Activated CD4-positive, alpha-beta T cell treated with anti-CD3 and anti-CD28 coated beads, Interleukin-2, amount 10 ng/mL, durations not matched to agents 24 days and 14 days (primary cell): ENCODE data around the gene EIF3D. TPM values are rescaled to one million over a fixed set of nuclear protein-coding genes. Genes with fewer than 3 reads are reported as not detected.
A peak's percentile ranks its signal among the peaks of the same experiment; 100 is the strongest.

ENCODE experiments used
- DNase-seq: peaks from one replicate; pipeline ENCODE4 v3.0.0; 2022
- H3K27ac Mint-ChIP-seq: one replicate; pipeline ENCODE4 v1.8.0; 2022; ENCODE audit warnings: mild to moderate bottlenecking, mixed read lengths
- H3K27me3 Mint-ChIP-seq: one replicate; pipeline ENCODE4 v1.8.0; 2022; ENCODE audit warnings: mixed read lengths
- H3K36me3 Mint-ChIP-seq: one replicate; pipeline ENCODE4 v1.8.0; 2022; ENCODE audit warnings: low read depth, mild to moderate bottlenecking, mixed read lengths
- H3K4me1 Mint-ChIP-seq: one replicate; pipeline ENCODE4 v1.8.0; 2021; ENCODE audit warnings: mixed read lengths
- H3K4me3 Mint-ChIP-seq: one replicate; pipeline ENCODE4 v1.8.0; 2022; ENCODE audit warnings: mild to moderate bottlenecking, moderate library complexity, mixed read lengths
- H3K9me3 Mint-ChIP-seq: one replicate; pipeline ENCODE4 v1.8.0; 2021; ENCODE audit warnings: mixed read lengths
- intact Hi-C: fragments of 100-400 bp; cut with micrococcal nuclease; formaldehyde crosslinking; loops from one replicate; pipeline ENCODE4 v1.15.1; 2023
- total RNA-seq: library from RNA; stranded (reverse); gene quantifications from 2 replicates; pipeline ENCODE4 v1.2.3, GENCODE V29; 2022

The EIF3D gene
- total RNA-seq, 1 donor from 2014 or later: 353 TPM

DNA sequence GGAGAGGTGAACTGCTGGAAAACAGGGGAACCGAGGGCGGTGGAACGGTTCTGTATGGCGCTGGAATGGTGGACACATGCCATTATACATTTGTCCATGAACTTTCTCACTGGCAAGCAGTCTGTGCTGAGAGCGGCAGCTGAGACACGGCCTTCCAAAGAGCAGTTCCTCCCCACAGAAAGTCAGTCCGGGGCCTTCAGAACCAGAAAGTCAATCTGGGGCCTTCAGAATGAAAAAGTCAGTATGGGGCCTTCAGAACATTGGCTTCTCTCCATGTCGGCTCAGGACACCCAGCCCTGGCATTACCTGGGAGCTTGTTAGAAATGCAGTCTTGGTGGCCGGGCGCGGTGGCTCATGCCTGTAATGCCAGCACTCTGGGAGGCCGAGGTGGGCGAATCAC, 56.3 kb downstream of the EIF3D start:
- DNase-seq: no peak
- H3K4me3 Mint-ChIP-seq: no peak overlapping the region
- no peak overlapping the region for H3K27ac Mint-ChIP-seq
- intact Hi-C loops: no loop called here
- no peaks in the 10 kb centered on the region for H3K9me3 Mint-ChIP-seq
- peaks cover 52% of the 10 kb centered on the region for H3K36me3 Mint-ChIP-seq
- no peaks in the 10 kb centered on the region for H3K27me3 Mint-ChIP-seq
- H3K4me1 Mint-ChIP-seq: peaks cover 22% of the 10 kb centered on the region

DNA sequence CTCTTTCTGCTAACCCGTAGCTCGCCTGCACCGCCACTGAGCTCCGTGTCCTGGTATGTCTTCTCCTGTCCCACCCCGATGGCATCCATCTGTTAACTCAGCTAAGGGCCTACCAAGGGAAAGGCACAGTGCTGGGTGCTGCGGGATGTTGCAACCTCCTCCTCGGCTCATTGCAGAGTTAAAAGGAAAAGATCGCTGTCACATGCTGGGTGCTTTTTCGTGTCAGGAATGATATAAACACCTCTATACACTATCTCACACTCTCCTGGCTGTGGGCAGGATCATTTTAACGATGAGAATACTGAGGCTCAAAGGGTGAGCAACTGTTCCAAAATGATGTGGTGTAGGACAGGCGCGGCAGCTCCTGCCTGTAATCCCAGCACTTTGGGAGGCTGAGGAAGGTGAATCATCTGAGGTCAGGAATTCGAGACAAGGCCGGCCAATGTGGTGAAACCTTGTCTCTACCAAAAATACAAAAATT, 57.6 kb downstream of the EIF3D start:
- intact Hi-C loops: no loop called here
- H3K9me3 Mint-ChIP-seq: no peaks in the 10 kb centered on the region
- no peaks in the 10 kb centered on the region for H3K27me3 Mint-ChIP-seq
- DNase-seq: no peak
- peaks cover 49% of the 10 kb centered on the region for H3K36me3 Mint-ChIP-seq
- peaks cover 25% of the 10 kb centered on the region for H3K4me1 Mint-ChIP-seq
- no peak overlapping the region for H3K4me3 Mint-ChIP-seq
- H3K27ac Mint-ChIP-seq: no peak overlapping the region

DNA sequence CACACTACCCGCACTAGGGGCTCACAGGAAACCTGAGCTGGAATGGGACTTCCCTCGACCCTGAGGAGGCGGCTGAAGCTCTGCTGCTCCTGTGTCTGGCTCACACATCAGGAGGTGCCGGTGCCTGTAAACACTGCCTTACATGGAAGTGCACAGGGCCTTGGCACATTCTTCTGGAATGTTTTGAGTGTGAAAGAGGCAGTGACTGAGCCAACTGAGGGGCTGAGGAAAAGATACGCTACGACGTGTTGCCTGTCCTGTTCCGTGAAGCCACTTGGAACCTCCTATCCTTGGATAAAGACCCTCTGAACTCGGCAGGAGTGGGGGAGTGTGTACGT, 58.0 kb downstream of the EIF3D start:
- DNase-seq: no peak
- Mint-ChIP-seq H3K4me1 (peaks cover 25% of the 10 kb centered on the region), H3K27ac (no peak overlapping the region), H3K36me3 (peaks cover 47% of the 10 kb centered on the region), H3K27me3 (no peaks in the 10 kb centered on the region), H3K4me3 (no peak overlapping the region), H3K9me3 (no peaks in the 10 kb centered on the region)
- intact Hi-C loops: loop anchor here (1.0 kb wide), 3 partner anchors 83 to 170 kb away; no protein-coding TSS in a partner anchor

DNA sequence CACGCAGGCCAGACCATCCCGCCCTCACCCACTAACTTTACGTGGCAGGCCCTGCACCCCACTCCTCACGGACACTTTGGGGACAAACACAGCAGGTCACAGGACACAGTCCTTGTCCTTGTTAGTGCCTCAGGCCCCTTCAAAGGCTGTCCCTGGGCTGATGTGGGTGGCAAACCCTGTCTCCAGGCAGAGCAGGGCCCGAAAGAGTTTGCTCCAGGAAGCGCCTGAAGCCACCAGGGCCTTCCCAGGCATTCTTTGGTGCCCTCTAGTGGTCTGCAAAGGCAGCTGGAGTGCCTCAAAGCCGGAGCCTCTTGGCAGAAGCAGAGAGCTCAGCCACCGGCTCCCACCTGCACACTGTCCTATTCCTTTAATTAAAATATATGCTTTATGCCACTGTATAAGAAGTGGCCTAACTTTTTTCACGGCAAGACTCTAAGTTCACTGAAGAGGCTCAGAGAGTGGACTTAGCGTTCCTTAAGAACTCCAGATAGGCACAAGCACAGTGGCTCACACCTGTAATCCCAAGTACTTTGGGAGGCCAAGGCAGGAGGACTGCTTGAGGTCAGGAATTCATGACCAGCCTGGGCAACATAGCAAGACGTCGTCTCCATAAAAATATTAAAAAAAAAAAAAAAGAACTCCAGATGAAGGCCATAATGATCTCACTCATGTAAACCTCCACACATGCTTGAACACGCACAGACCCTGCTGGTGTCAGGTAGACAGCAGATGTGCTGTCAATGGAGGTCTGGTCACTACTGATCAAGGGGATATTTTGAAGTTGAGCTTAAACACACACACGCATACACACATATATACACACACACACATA, 58.6 kb downstream of the EIF3D start:
- peaks cover 22% of the 10 kb centered on the region for H3K4me1 Mint-ChIP-seq
- H3K27ac Mint-ChIP-seq: peak overlapping the region; percentile 48
- peak; percentile 95 for DNase-seq
- peak overlapping the region; percentile 23 for H3K4me3 Mint-ChIP-seq
- H3K9me3 Mint-ChIP-seq: no peaks in the 10 kb centered on the region
- peaks cover 41% of the 10 kb centered on the region for H3K36me3 Mint-ChIP-seq
- no peaks in the 10 kb centered on the region for H3K27me3 Mint-ChIP-seq
- intact Hi-C loops: loop anchor here (1.0 kb wide), 3 partner anchors 82 to 169 kb away; no protein-coding TSS in a partner anchor

DNA sequence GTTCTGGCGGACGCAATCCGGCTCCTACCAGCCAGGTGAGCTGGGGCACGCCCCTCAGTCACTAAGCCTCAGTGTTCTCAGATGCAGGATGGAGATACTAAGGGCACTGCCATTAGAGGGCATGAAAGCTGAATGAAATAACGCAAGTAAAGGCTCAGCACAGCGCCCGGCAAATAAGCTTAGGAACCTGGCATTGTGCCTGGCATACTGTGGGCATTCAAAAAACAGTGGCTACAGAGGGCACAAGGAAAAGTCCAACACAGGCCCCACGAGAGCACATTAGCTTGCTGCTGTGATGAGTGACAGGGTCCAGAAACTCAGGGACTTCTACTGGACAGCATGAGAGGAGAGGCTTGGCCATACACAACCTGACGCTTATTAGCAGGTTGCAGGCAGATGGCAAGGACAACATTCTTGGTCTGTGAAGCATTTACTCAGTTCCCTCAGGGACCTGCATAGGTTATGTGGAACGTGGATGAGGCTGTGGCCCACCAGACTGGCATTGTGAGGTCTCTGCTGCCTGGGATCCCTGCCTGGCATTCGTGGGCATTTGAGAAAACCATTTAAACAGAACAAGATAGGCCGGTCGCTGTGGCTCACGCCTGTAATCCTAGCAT, 59.8 kb downstream of the EIF3D start:
- H3K27me3 Mint-ChIP-seq: no peaks in the 10 kb centered on the region
- no peak overlapping the region for H3K4me3 Mint-ChIP-seq
- intact Hi-C loops: no loop called here
- no peak overlapping the region for H3K27ac Mint-ChIP-seq
- H3K9me3 Mint-ChIP-seq: no peaks in the 10 kb centered on the region
- H3K4me1 Mint-ChIP-seq: peaks cover 22% of the 10 kb centered on the region
- DNase-seq: no peak
- H3K36me3 Mint-ChIP-seq: peaks cover 31% of the 10 kb centered on the region

DNA sequence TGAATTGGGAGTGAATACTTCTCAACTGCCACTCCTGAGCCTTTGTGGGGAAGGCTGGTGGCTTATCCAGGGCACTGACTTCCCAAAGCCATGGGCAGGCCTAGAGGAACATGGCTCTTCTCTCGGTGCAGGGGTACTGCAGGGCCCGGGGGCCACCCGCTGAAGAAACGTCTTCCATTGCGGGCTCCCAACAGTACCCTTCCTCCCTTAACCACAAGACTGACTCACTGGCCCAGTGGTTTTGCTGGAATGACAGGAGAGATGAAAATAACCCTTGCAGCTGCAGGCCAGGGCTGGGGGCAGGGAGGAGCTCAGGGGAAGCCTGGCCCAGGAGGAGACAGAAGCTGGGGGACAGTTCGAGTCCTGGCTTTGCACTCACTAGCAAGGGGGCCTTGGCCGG, 61.0 kb downstream of the EIF3D start:
- H3K9me3 Mint-ChIP-seq: no peaks in the 10 kb centered on the region
- no peak overlapping the region for H3K4me3 Mint-ChIP-seq

DNA sequence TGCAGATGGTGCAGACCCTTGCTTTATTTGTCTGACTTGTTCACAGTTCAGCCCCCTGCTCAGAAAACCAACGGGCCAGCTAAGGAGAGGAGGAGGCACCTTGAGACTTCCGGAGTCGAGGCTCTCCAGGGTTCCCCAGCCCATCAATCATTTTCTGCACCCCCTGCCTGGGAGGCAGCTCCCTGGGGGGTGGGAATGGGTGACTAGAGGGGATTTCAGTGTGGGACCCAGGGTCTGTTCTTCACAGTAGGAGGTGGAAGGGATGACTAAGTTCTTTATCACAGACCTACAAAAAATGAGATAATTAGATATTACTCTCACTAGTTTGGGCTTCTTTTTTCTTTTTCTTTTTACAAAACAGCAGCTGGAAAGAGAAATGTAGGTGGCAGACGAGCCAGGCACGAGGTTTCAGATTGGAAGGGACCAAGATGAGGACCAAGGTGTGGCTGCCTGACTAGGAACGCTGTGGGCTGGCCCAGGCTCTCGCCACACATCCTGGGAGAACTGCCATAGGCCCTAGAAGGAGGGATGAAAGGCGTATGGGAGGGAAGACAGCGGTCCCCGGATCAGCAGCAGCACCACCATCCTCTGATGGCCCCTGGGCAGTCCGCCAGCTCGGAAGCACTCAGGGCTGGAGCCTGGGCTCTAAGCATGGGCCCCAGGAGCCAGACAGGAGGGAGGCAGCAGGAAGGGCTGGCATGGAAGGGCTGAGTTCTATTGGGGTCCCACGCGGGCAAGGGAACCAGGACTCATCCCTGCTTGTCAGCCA, 61.7 kb downstream of the EIF3D start:
- Mint-ChIP-seq H3K9me3 (no peaks in the 10 kb centered on the region), H3K36me3 (peaks cover 20% of the 10 kb centered on the region), H3K4me3 (no peak overlapping the region), H3K27me3 (no peaks in the 10 kb centered on the region), H3K4me1 (peaks cover 22% of the 10 kb centered on the region), H3K27ac (peak overlapping the region; percentile 64)
- no peak for DNase-seq
- intact Hi-C loops: no loop called here

More for the DNA sequence above, 61.0 kb downstream of the EIF3D start:
- Mint-ChIP-seq H3K4me1 (peaks cover 22% of the 10 kb centered on the region), H3K36me3 (peaks cover 26% of the 10 kb centered on the region), H3K27ac (peak overlapping the region; percentile 56), H3K27me3 (no peaks in the 10 kb centered on the region)
- DNase-seq: no peak
- intact Hi-C loops: no loop called here

DNA sequence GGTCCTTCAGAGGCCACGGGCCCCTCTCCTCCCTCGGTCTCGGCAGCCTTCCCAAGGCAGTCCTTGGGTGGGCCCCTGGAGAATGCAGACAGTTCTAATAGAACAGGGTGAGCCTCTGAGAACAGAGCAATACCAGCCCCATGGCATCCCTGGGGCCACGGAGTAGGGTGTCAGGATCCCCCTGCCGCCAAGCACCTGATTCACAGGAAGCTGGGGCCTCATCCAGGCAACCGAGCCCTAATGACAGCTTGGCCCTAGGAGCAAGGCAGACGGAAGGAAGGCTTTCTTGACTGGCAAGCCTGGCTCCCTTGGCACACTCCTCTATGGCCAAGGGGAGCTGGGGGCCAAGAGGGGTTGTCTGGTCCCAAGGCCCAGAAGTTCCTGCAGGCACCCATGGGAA, 62.7 kb downstream of the EIF3D start:
- H3K36me3 Mint-ChIP-seq: peaks cover 14% of the 10 kb centered on the region
- H3K27me3 Mint-ChIP-seq: no peaks in the 10 kb centered on the region
- intact Hi-C loops: no loop called here
- no peak for DNase-seq
- H3K4me1 Mint-ChIP-seq: peaks cover 22% of the 10 kb centered on the region
- no peak overlapping the region for H3K27ac Mint-ChIP-seq
- no peaks in the 10 kb centered on the region for H3K9me3 Mint-ChIP-seq
- no peak overlapping the region for H3K4me3 Mint-ChIP-seq

DNA sequence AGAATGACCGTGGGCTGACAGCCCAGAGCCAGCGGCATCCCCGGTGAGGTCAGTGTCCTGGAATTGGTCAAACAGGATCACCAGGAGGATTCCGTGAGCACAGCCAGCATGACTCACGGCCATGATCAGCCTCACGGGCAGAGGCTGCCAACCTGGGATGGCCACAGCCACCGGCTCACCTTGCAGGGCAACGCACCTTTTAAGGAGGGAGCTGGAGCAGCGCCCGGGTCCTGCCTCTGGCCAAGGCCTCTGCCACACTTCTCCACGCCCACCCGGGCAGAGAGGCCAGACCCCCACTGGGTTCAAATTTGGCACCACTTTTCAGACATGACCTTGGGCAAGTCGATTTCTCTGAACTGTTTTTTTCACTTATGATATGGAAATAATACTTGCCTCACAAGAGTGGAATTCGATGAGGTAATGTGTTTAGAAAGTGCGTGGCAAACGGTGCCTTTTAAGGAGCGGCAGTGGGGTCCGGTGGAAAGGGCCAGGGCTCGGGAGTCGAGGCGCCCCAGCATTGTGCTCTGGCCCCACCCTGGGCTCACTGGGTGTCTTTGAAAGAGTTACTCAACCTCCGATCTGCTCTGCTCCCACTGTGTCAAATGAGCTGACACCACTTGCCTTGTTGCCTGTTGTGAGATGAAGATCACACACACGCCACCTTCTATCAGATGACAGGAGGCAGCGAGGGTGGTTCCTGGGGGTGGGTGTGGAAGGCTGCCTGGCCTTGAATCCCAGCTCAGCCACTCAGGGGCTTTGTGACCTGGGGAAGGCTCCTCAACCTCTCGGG, 63.5 kb downstream of the EIF3D start:
- no peak for DNase-seq
- Mint-ChIP-seq H3K9me3 (no peaks in the 10 kb centered on the region), H3K4me3 (no peak overlapping the region), H3K27ac (no peak overlapping the region), H3K27me3 (no peaks in the 10 kb centered on the region), H3K4me1 (peaks cover 20% of the 10 kb centered on the region), H3K36me3 (peaks cover 11% of the 10 kb centered on the region)
- intact Hi-C loops: no loop called here

DNA sequence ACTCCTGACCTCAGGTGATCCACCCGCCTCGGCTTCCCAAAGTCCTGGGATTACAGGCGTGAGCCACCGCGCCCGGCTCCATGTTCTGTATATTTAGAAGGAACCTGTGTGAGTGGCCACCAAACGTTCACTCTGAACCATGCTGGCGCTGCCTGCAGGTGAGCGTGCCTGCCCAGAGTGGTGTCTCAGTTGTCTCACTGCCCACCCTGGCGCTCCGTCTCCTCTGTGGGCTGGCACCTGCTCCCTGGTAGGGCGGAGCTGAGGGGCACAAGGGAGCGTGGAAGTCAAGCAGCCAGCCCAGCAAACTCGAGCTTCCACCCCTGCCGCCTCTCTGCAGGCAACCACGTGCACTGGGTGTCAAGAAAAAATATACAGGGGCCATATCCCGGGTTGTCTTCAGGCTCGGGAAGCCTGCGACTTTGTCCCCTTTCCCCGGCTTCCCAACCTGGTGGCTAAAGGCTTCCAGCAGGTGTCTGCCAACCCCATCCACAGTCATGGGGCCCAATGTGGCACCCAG, 64.2 kb downstream of the EIF3D start:
- Mint-ChIP-seq H3K9me3 (no peaks in the 10 kb centered on the region), H3K4me3 (no peak overlapping the region), H3K36me3 (peaks cover 9% of the 10 kb centered on the region), H3K27ac (no peak overlapping the region), H3K4me1 (peaks cover 14% of the 10 kb centered on the region), H3K27me3 (no peaks in the 10 kb centered on the region)
- no peak for DNase-seq
- intact Hi-C loops: no loop called here

DNA sequence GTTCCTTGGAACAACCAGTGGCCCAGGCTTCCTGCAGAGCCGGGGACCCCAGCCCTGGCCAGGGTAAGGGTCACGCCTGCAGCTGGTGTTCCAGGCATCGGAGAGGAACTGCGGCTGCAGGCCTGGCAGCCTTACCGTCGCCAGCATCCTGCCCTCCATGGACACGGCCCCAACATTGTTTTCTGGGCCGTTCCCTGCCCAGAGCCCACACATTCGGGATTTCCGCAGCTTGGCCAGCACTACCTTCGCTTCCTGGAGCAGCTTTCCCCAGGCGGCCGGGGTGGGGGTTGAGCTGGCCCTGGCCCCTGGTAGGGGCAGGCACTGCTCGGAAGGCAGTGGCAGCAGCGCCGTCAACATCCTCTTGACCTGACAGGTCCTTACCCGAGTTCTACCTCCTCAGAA, 65.2 kb downstream of the EIF3D start:
- Mint-ChIP-seq H3K27ac (no peak overlapping the region), H3K9me3 (no peaks in the 10 kb centered on the region), H3K4me3 (no peak overlapping the region), H3K4me1 (peaks cover 14% of the 10 kb centered on the region), H3K36me3 (peaks cover 9% of the 10 kb centered on the region), H3K27me3 (no peaks in the 10 kb centered on the region)
- intact Hi-C loops: no loop called here
- DNase-seq: no peak

DNA sequence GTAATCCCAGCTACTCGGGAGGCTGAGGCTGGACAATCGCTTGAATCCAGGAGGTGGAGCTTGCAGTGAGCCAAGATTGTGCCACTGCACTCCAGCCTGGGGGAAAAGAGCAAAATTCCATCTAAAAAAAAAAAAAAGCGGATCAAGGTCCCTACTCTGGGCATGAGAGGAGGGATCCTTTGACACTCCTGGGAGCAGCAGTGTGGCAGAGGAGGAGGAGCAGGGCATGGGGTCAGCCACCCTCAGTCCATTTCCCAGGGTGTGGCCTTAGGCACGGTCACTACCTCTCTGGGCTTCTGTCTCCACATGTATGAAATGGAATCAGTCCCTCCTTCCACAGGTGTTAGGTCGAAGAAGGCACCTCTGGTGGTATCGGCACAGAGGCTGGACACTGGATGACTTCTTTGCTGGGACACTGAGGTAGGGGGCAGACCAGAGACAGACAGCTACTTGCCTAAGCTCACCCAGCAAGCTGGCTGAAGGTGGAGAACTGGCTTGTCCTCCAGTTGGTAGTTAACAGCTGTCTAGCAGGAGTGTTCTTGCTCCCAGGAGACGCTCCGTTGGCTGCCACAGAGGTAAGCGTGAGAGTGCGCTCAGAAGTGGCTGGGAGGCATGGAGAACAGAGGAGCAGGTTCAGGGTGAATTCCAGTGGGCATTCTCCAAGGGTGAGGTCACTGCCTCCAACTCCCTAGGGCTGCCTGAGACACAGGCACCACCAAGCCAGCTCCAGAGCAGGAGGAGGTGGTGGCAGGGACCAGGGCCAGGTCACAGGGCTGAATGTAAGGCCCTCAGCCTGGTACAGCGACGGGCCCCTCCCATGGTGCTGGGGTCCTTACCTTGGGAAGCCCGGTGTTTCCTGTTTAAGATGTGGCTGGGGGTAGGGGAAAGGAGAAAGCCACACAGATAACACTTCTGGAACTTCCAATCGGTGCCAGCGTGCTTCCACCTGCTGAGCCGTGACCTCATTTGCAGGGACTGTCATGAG, 67.0 kb downstream of the EIF3D start:
- H3K4me1 Mint-ChIP-seq: peaks cover 12% of the 10 kb centered on the region
- H3K27ac Mint-ChIP-seq: no peak overlapping the region
- H3K4me3 Mint-ChIP-seq: no peak overlapping the region
- DNase-seq: no peak
- peaks cover 2% of the 10 kb centered on the region for H3K36me3 Mint-ChIP-seq
- H3K27me3 Mint-ChIP-seq: no peaks in the 10 kb centered on the region
- H3K9me3 Mint-ChIP-seq: no peaks in the 10 kb centered on the region
- intact Hi-C loops: no loop called here
